ENCODE measurements around the gene RPS6KC1. TPM values are rescaled to one million over a fixed set of nuclear protein-coding genes. Genes with fewer than 3 reads are reported as not detected.

RPS6KC1 gene
- total and polyA plus RNA-seq, 2 of the 4 experiments (the other 2 are of a cell fraction), result 7.9 to 23.7 TPM

DNA sequence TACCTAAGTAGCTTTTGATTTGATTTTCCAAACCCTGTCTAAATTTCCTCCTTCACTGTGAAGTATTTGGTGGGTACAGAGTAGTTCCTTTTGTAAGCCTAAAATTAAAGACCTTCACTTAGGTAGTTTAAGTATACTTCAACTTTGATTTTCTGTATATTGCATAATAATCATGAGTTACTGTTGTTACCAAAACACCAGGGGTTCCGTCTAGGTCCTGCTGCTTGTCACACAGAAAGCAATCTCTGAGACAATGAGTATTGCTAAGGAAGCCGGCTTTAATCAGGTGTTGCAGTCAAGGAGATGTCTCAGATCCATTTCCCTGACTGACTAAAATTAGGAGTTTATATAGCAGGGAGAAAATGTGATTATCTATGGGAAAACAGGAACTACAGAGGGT is 15.3 kb downstream of the RPS6KC1 start:
- no peak overlapping the region for H2BK5ac ChIP-seq (ENCODE audit: low read depth, low read length, poor library complexity, severe bottlenecking)
- no peak overlapping the region for H3K56ac ChIP-seq (ENCODE audit: extremely low read depth, insufficient read depth, low read length)
- H2AK9ac ChIP-seq (replicated peaks; ENCODE audit: low read depth, low read length, poor library complexity), result no peak overlapping the region
- H2BK15ac ChIP-seq (ENCODE audit: low read depth, low read length), result no peak overlapping the region
- WGBS, 2 experiments (ENCODE audit: extremely low coverage in 2 of 2, insufficient read length in 1 of 2), result 50% methylated on average over 1 of the region's 2 CpGs; no CpG with 5 or more reads in 1 of the 2 experiments
- H3K18ac ChIP-seq (ENCODE audit: low read depth, low read length), result no peak overlapping the region
- TF ChIP-seq, protein P1, sequence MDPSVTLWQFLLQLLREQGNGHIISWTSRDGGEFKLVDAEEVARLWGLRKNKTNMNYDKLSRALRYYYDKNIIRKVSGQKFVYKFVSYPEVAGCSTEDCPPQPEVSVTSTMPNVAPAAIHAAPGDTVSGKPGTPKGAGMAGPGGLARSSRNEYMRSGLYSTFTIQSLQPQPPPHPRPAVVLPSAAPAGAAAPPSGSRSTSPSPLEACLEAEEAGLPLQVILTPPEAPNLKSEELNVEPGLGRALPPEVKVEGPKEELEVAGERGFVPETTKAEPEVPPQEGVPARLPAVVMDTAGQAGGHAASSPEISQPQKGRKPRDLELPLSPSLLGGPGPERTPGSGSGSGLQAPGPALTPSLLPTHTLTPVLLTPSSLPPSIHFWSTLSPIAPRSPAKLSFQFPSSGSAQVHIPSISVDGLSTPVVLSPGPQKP (IDR thresholded peaks at IDR 0.05; ENCODE audit: borderline replicate concordance, low read depth, low read length), result no peak
- TF ChIP-seq CEBPB (IDR thresholded peaks at IDR 0.05; ENCODE audit: low read depth, low read length) (peak; percentile 43), MAZ (IDR thresholded peaks at IDR 0.05; ENCODE audit: borderline replicate concordance, low read depth, low read length) (no peak), BHLHE40 (IDR thresholded peaks at IDR 0.05; ENCODE audit: low read depth, low read length) (no peak)
- H3K4me1 ChIP-seq (ENCODE audit: control insufficient read depth, insufficient read depth, low read length), result no peaks in the 10 kb centered on the region
- H2AFZ ChIP-seq (replicated peaks; ENCODE audit: low read length, poor library complexity), result no peak overlapping the region
- no peaks in the 10 kb centered on the region for H3K27me3 ChIP-seq (ENCODE audit: control insufficient read depth, insufficient read depth, low read length)
- POLR2A ChIA-PET (ENCODE audit: unreplicated experiment), result no interaction called here
- no peak overlapping the region for H2AK5ac ChIP-seq (ENCODE audit: low read depth, low read length)
- no peaks in the 10 kb centered on the region for H3K9me3 ChIP-seq (ENCODE audit: control insufficient read depth, insufficient read depth, low read length)
- no peak overlapping the region for H2BK20ac ChIP-seq (ENCODE audit: low read depth, low read length)
- no peak overlapping the region for H3K4ac ChIP-seq (ENCODE audit: low read depth, low read length)
- H3K79me1 ChIP-seq (ENCODE audit: low read depth in 1 of 2, low read length in 2 of 2), result peaks cover 16 to 33% of the 10 kb centered on the region in 2 experiments
- dilution Hi-C loops (cut with HindIII; ENCODE audit: low sequenced_read_pairs, unreplicated experiment) (no loop called here), intact Hi-C loops (cut with micrococcal nuclease) (no loop called here), in situ Hi-C loops (cut with MboI; ENCODE audit: low sequenced_read_pairs) (no loop called here)
- no peak overlapping the region for H2BK120ac ChIP-seq (ENCODE audit: low read depth, low read length)
- no peak overlapping the region for H4K5ac ChIP-seq (ENCODE audit: low read depth, low read length)
- no peak overlapping the region for H3K23ac ChIP-seq (ENCODE audit: low read depth, low read length)
- no peak overlapping the region for H4K8ac ChIP-seq (ENCODE audit: low read depth in 2 of 2, low read length in 2 of 2)
- ATAC-seq (ENCODE audit: low read depth) (no peak), DNase-seq (no peak)
- peaks cover 3% of the 10 kb centered on the region; the same call in 1 of the 2 replicates for H3K9me1 ChIP-seq (ENCODE audit: insufficient read depth, low read length)
- H3K14ac ChIP-seq (replicated peaks; ENCODE audit: low read depth, low read length), result no peak overlapping the region
- CTCF ChIA-PET, result no interaction called here
- peaks cover 10% of the 10 kb centered on the region; the same call in 1 of the 2 replicates for H4K20me1 ChIP-seq (ENCODE audit: insufficient read depth, low read length)
- no peak overlapping the region for H4K91ac ChIP-seq (ENCODE audit: insufficient read depth, low read depth, low read length)
- BruUV-seq (replicated peaks), result no TSS peak
- H3K36me3 ChIP-seq (ENCODE audit: control insufficient read depth, insufficient read depth, low read length), result no peaks in the 10 kb centered on the region
- no peak overlapping the region for H3K4me2 ChIP-seq (ENCODE audit: low read depth, low read length)
- H3K4me3 ChIP-seq (ENCODE audit: insufficient read depth, low read depth, low read length), result no peak overlapping the region
- H3K27ac ChIP-seq (ENCODE audit: insufficient read depth, low read length), result no peak overlapping the region
- H3K9ac ChIP-seq (ENCODE audit: low read depth, low read length), result no peak overlapping the region
